GM23338 (cell line): ENCODE data around the gene SPEF1. TPM values are rescaled to one million over a fixed set of nuclear protein-coding genes. Genes with fewer than 3 reads are reported as not detected.

Source experiments
- ATAC-seq: fragments of 200-7000 bp; cut with Tn5 transposase; 3 replicates; pipeline ENCODE4 v1.9.1; 2020
- DNase-seq: peaks from one replicate; pipeline ENCODE4 v3.0.0-alpha.2; 2015; ENCODE audit warnings: low spot score
- H2AFZ ChIP-seq: fragments of 200-600 bp; sonication (generic); 2 replicates; pipeline ENCODE4 v1.8.0; 2016; ENCODE audit warnings: antibody characterized with exemption, mild to moderate bottlenecking, moderate library complexity
- H3F3A ChIP-seq: fragments of 200-600 bp; sonication (generic); replicated peaks from 2 replicates; pipeline ENCODE4 v1.8.0; 2017; ENCODE audit warnings: antibody characterized with exemption, mixed run types, low read depth
- H3K27ac ChIP-seq: fragments of 200-600 bp; sonication (generic); 2 replicates; pipeline ENCODE4 v1.6.1; 2016; ENCODE audit warnings: low read depth
- H3K27me3 ChIP-seq: fragments of 200-600 bp; sonication (generic); 2 replicates; pipeline ENCODE4 v1.8.0; 2016; ENCODE audit warnings: mild to moderate bottlenecking, mixed run types, moderate library complexity; ENCODE audit not compliant: insufficient read depth
- H3K36me3 ChIP-seq: fragments of 200-600 bp; sonication (generic); 2 replicates; pipeline ENCODE4 v1.8.0; 2016; ENCODE audit warnings: mild to moderate bottlenecking; ENCODE audit not compliant: insufficient read depth
- H3K4me1 ChIP-seq: fragments of 200-600 bp; sonication (generic); 2 replicates; pipeline ENCODE4 v1.8.0; 2016; ENCODE audit warnings: mild to moderate bottlenecking, moderate library complexity; ENCODE audit not compliant: insufficient read depth
- H3K4me2 ChIP-seq: fragments of 200-600 bp; sonication (generic); 2 replicates; pipeline ENCODE4 v1.7.1; 2017; ENCODE audit warnings: mixed run types
- H3K4me3 ChIP-seq: fragments of 200-600 bp; sonication (generic); 2 replicates; pipeline ENCODE4 v1.6.1; 2016; ENCODE audit warnings: mixed run types
- H3K79me2 ChIP-seq: fragments of 200-600 bp; sonication (generic); replicated peaks from 2 replicates; pipeline ENCODE4 v1.8.0; 2017; ENCODE audit warnings: mild to moderate bottlenecking; ENCODE audit not compliant: insufficient read depth
- H3K9me2 ChIP-seq: fragments of 200-600 bp; sonication (generic); 2 replicates; pipeline ENCODE4 v1.8.0; 2017; ENCODE audit not compliant: insufficient read depth
- H4K20me1 ChIP-seq: fragments of 200-600 bp; sonication (generic); replicated peaks from 2 replicates; pipeline ENCODE4 v1.8.0; 2017; ENCODE audit warnings: mild to moderate bottlenecking; ENCODE audit not compliant: insufficient read depth
- H3K27ac Mint-ChIP-seq: 2 replicates; pipeline ENCODE4 v1.8.0; 2020; ENCODE audit warnings: inconsistent platforms, mild to moderate bottlenecking, moderate library complexity, mixed read lengths
- H3K27me3 Mint-ChIP-seq: 3 replicates; pipeline ENCODE4 v1.8.0; 2022; ENCODE audit warnings: low read depth, mild to moderate bottlenecking, moderate library complexity, mixed read lengths, inconsistent platforms; ENCODE audit not compliant: insufficient read depth, poor library complexity
- H3K36me3 Mint-ChIP-seq: 3 replicates; pipeline ENCODE4 v1.8.0; 2021; ENCODE audit warnings: low read depth, mild to moderate bottlenecking, inconsistent platforms, moderate library complexity, mixed read lengths
- H3K4me1 Mint-ChIP-seq: 3 replicates; pipeline ENCODE4 v1.8.0; 2020; ENCODE audit warnings: mild to moderate bottlenecking, inconsistent platforms, mixed read lengths
- H3K4me3 Mint-ChIP-seq: 3 replicates; pipeline ENCODE4 v1.8.0; 2021; ENCODE audit warnings: moderate library complexity, mild to moderate bottlenecking, inconsistent platforms, mixed read lengths
- H3K9me3 Mint-ChIP-seq: 3 replicates; pipeline ENCODE4 v1.8.0; 2020; ENCODE audit warnings: moderate library complexity, mild to moderate bottlenecking, inconsistent platforms, mixed read lengths
- EZH2 ChIP-seq: fragments of 200-600 bp; sonication (generic); IDR thresholded peaks from one replicate; pipeline ENCODE4 v1.8.0; 2017; ENCODE audit warnings: antibody characterized with exemption, mild to moderate bottlenecking, low read depth; ENCODE audit not compliant: unreplicated experiment
- JUNB ChIP-seq: IDR thresholded peaks from one replicate; pipeline ENCODE4 v1.6.1; 2016; ENCODE audit warnings: antibody characterized with exemption; ENCODE audit not compliant: unreplicated experiment
- POLR2AphosphoS5 ChIP-seq: IDR thresholded peaks from 2 replicates; pipeline ENCODE4 v1.6.1; 2016; ENCODE audit warnings: antibody characterized with exemption, low read depth
- ZNF114 ChIP-seq: fragments of 250-450 bp; sonication (Bioruptor Pico); IDR thresholded peaks from 2 replicates; pipeline ENCODE4 v1.5.0; 2020; ENCODE audit warnings: mild to moderate bottlenecking, moderate library complexity
- ZNF462 ChIP-seq: fragments of 250-450 bp; sonication (Bioruptor Pico); IDR thresholded peaks from 2 replicates; pipeline ENCODE4 v1.5.0; 2020; ENCODE audit warnings: mild to moderate bottlenecking, moderate library complexity
- polyA plus RNA-seq: library from polyadenylated mRNA; unstranded; fragments of >200 nt; fragmentation: Nextera tagmentation; extraction: Ambion mirVana; gene quantifications from 2 replicates; pipeline ENCODE4 v1.2.1, GENCODE V29; 2016
- total RNA-seq: library from RNA; depleted of rRNA; stranded (reverse); fragments of >200 nt; shearing (Covaris generic); gene quantifications from 2 replicates; pipeline ENCODE4 v1.2.3, GENCODE V29; 2014
- TF ChIP-seq, protein P1 (sequence below): IDR thresholded peaks from one replicate; pipeline ENCODE4 v1.6.1; 2018; ENCODE audit warnings: antibody characterized with exemption; ENCODE audit not compliant: unreplicated experiment

The SPEF1 gene
- total and polyA plus RNA-seq, 2 experiments from 2014 or later: 0.68 to 0.69 TPM

- DNase-seq (no peak), ATAC-seq (no peak)
- TF ChIP-seq ZNF114 (CRISPR knock-in tag) (no peak), ZNF462 (no peak), EZH2 (no peak), JUNB (no peak), POLR2AphosphoS5 (no peak)
- TF ChIP-seq, protein P1, sequence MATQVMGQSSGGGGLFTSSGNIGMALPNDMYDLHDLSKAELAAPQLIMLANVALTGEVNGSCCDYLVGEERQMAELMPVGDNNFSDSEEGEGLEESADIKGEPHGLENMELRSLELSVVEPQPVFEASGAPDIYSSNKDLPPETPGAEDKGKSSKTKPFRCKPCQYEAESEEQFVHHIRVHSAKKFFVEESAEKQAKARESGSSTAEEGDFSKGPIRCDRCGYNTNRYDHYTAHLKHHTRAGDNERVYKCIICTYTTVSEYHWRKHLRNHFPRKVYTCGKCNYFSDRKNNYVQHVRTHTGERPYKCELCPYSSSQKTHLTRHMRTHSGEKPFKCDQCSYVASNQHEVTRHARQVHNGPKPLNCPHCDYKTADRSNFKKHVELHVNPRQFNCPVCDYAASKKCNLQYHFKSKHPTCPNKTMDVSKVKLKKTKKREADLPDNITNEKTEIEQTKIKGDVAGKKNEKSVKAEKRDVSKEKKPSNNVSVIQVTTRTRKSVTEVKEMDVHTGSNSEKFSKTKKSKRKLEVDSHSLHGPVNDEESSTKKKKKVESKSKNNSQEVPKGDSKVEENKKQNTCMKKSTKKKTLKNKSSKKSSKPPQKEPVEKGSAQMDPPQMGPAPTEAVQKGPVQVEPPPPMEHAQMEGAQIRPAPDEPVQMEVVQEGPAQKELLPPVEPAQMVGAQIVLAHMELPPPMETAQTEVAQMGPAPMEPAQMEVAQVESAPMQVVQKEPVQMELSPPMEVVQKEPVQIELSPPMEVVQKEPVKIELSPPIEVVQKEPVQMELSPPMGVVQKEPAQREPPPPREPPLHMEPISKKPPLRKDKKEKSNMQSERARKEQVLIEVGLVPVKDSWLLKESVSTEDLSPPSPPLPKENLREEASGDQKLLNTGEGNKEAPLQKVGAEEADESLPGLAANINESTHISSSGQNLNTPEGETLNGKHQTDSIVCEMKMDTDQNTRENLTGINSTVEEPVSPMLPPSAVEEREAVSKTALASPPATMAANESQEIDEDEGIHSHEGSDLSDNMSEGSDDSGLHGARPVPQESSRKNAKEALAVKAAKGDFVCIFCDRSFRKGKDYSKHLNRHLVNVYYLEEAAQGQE: no peak
- Mint-ChIP-seq H3K9me3 (no peaks in the 10 kb centered on the region; the same call in 2 of the 3 replicates), H3K36me3 (no peaks in the 10 kb centered on the region; the same call in 2 of the 3 replicates), H3K27ac (peak overlapping the region; percentile 31; the same call in 1 of the 2 replicates), H3K27me3 (peaks cover 8% of the 10 kb centered on the region), H3K4me3 (no peak overlapping the region), H3K4me1 (peaks cover 18% of the 10 kb centered on the region)
- no peaks in the 10 kb centered on the region for H3K9me2 ChIP-seq
- no peaks in the 10 kb centered on the region; the same call in 1 of the 2 replicates for H3F3A ChIP-seq
- no peaks in the 10 kb centered on the region for H3K36me3 ChIP-seq
- H3K4me1 ChIP-seq: peaks cover 16% of the 10 kb centered on the region; the same call in 1 of the 2 replicates
- H2AFZ ChIP-seq: peak overlapping the region; percentile 56; the same call in 1 of the 2 replicates
- peak overlapping the region; percentile 38; the same call in 1 of the 2 replicates for H3K4me2 ChIP-seq
- no peak overlapping the region for H3K4me3 ChIP-seq
- no peaks in the 10 kb centered on the region for H4K20me1 ChIP-seq
- no peaks in the 10 kb centered on the region for H3K27me3 ChIP-seq
- no peaks in the 10 kb centered on the region for H3K79me2 ChIP-seq
- H3K27ac ChIP-seq: no peak overlapping the region
Measured at GRCh38 chr20:3815703-3816315, 34.6 kb upstream of the SPEF1 start.
